Smooth muscle cell (in vitro differentiated cells): ENCODE data around the gene PREX1. TPM values are rescaled to one million over a fixed set of nuclear protein-coding genes. Genes with fewer than 3 reads are reported as not detected.

Source experiments
- DNase-seq: peaks from one replicate; lab custom pipeline; 2025; ENCODE audit not compliant: unreplicated experiment; lab: John Stamatoyannopoulos, UW
- H2AFZ ChIP-seq: fragments of 200-600 bp; sonication (generic); 2 replicates; pipeline ENCODE4 v1.6.0; 2016; ENCODE audit warnings: antibody characterized with exemption, low read depth, mild to moderate bottlenecking
- H3F3A ChIP-seq: fragments of 200-600 bp; sonication (generic); 2 replicates; pipeline ENCODE4 v1.6.0; 2017; ENCODE audit warnings: antibody characterized with exemption, low read depth
- H3K27ac ChIP-seq: fragments of 200-600 bp; sonication (generic); 2 replicates; pipeline ENCODE4 v1.5.1; 2016; ENCODE audit warnings: low read depth, mild to moderate bottlenecking
- H3K27me3 ChIP-seq: fragments of 200-600 bp; sonication (generic); 2 replicates; pipeline ENCODE4 v1.6.1; 2016; ENCODE audit warnings: low read depth, mild to moderate bottlenecking
- H3K36me3 ChIP-seq: fragments of 200-600 bp; sonication (generic); 2 replicates; pipeline ENCODE4 v1.5.1; 2016; ENCODE audit warnings: low read depth
- H3K4me1 ChIP-seq: fragments of 200-600 bp; sonication (generic); 2 replicates; pipeline ENCODE4 v1.5.1; 2016; ENCODE audit warnings: low read depth
- H3K4me2 ChIP-seq: fragments of 200-600 bp; sonication (generic); 2 replicates; pipeline ENCODE4 v1.6.0; 2016; ENCODE audit warnings: mild to moderate bottlenecking
- H3K4me3 ChIP-seq: fragments of 200-600 bp; sonication (generic); 2 replicates; pipeline ENCODE4 v1.5.1; 2016; ENCODE audit warnings: mild to moderate bottlenecking
- H3K79me2 ChIP-seq: fragments of 200-600 bp; sonication (generic); 2 replicates; pipeline ENCODE4 v1.6.0; 2016; ENCODE audit warnings: low read depth, mild to moderate bottlenecking
- H3K9ac ChIP-seq: fragments of 200-600 bp; sonication (generic); 2 replicates; pipeline ENCODE4 v1.6.0; 2016; ENCODE audit warnings: low read depth
- H3K9me3 ChIP-seq: fragments of 200-600 bp; sonication (generic); replicated peaks from 2 replicates; pipeline ENCODE4 v1.5.1; 2016; ENCODE audit warnings: low read depth
- H4K20me1 ChIP-seq: fragments of 200-600 bp; sonication (generic); 2 replicates; pipeline ENCODE4 v1.6.0; 2016; ENCODE audit warnings: low read depth
- WGBS: methylation state at CpG from one replicate; pipeline ENCODE4 v1.1.7; 2016; ENCODE audit warnings: low lambda C conversion rate; 5-methylcytosine and 5-hydroxymethylcytosine counted together
- polyA plus RNA-seq: library from polyadenylated mRNA; unstranded; fragments of >200 nt; fragmentation: Nextera tagmentation; extraction: Ambion mirVana; gene quantifications from 2 replicates; pipeline ENCODE4 v1.2.1, GENCODE V29; 2016
- total RNA-seq: library from RNA; depleted of rRNA; stranded (reverse); fragments of >200 nt; gene quantifications from 2 replicates; pipeline ENCODE4 v1.2.3, GENCODE V29; 2014
- TF ChIP-seq, protein P1 (sequence below): fragments of 200-600 bp; sonication (generic); IDR thresholded peaks from 2 replicates; pipeline ENCODE4 v1.5.1; 2017; ENCODE audit warnings: borderline replicate concordance, mild to moderate bottlenecking, antibody characterized with exemption; ENCODE audit not compliant: insufficient read depth, poor library complexity, severe bottlenecking

PREX1 gene
- total and polyA plus RNA-seq, 2 experiments from 2014 or later = 0.04 to 0.30 TPM

GRCh38 chr20:48722737-48723191 lies 105.0 kb downstream of the PREX1 start:
- no peaks in the 10 kb centered on the region for H3K79me2 ChIP-seq
- no peak for DNase-seq
- H3K9ac ChIP-seq = peak overlapping the region; percentile 41
- no peaks in the 10 kb centered on the region for H3K36me3 ChIP-seq
- no peak overlapping the region for H2AFZ ChIP-seq
- no peaks in the 10 kb centered on the region for H3K9me3 ChIP-seq
- H3K27me3 ChIP-seq = no peaks in the 10 kb centered on the region
- H3F3A ChIP-seq = no peaks in the 10 kb centered on the region
- peak overlapping the region; percentile 31 for H3K4me2 ChIP-seq
- no peaks in the 10 kb centered on the region for H3K4me1 ChIP-seq
- H3K4me3 ChIP-seq = no peak overlapping the region
- 55% methylated on average over 8 of the region's 8 CpGs for WGBS
- TF ChIP-seq, protein P1, sequence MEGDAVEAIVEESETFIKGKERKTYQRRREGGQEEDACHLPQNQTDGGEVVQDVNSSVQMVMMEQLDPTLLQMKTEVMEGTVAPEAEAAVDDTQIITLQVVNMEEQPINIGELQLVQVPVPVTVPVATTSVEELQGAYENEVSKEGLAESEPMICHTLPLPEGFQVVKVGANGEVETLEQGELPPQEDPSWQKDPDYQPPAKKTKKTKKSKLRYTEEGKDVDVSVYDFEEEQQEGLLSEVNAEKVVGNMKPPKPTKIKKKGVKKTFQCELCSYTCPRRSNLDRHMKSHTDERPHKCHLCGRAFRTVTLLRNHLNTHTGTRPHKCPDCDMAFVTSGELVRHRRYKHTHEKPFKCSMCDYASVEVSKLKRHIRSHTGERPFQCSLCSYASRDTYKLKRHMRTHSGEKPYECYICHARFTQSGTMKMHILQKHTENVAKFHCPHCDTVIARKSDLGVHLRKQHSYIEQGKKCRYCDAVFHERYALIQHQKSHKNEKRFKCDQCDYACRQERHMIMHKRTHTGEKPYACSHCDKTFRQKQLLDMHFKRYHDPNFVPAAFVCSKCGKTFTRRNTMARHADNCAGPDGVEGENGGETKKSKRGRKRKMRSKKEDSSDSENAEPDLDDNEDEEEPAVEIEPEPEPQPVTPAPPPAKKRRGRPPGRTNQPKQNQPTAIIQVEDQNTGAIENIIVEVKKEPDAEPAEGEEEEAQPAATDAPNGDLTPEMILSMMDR = no peak
- peak overlapping the region; percentile 70 for H3K27ac ChIP-seq
- H4K20me1 ChIP-seq = no peaks in the 10 kb centered on the region

DNA sequence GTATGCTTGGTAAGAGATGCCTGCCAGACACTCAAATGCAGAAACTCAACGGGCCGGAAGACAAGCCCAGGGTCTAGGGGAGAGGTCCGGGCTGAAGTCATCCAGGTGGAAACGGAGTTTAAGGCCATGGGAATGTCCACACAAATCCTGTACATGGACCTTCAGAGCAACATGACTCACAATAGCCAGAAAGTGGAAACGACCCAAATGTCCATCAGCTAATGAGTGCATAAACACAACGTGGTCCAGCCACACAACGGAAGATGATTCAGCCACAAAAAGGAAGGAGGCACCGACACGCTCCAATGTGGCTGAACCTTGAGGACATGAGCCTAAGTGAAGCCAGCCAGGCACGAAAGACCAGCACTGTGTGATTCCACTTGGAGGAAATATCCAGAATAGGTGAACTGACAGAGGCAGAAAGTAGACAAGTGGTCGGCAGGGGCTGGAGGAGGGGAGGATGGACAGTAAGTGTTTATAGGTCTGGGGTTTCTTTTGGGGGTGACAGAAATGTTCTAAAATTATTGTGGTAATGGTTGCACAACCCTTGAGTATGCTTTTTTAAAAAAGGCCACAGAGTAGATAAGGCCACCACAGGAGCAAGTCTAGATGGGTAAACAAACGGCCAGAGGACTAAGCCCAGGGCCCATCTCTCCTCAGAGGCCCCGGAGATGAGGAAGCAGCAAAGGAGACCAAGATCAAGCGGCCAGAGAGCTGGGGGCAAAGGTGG lies 105.6 kb downstream of the PREX1 start:
- Histone ChIP-seq H3K4me2 (peak overlapping the region; percentile 50), H3K36me3 (no peaks in the 10 kb centered on the region), H3K4me3 (no peak overlapping the region), H4K20me1 (no peaks in the 10 kb centered on the region), H3K27me3 (no peaks in the 10 kb centered on the region), H3K9ac (peak overlapping the region; percentile 13), H3K79me2 (no peaks in the 10 kb centered on the region), H3K27ac (peak overlapping the region; percentile 70), H3K4me1 (no peaks in the 10 kb centered on the region), H3K9me3 (no peaks in the 10 kb centered on the region), H2AFZ (no peak overlapping the region), H3F3A (no peaks in the 10 kb centered on the region)
- DNase-seq = no peak
- WGBS = 56% methylated on average over 14 of the region's 14 CpGs
- TF ChIP-seq, protein P1 = no peak

GRCh38 chr20:48721324-48722001 lies 106.3 kb downstream of the PREX1 start:
- DNase-seq = no peak

More at GRCh38 chr20:48721324-48722001, 106.3 kb downstream of the PREX1 start:
- H3K4me1 ChIP-seq = no peaks in the 10 kb centered on the region
- H2AFZ ChIP-seq = no peak overlapping the region
- peak overlapping the region; percentile 50 for H3K4me2 ChIP-seq
- H3K4me3 ChIP-seq = no peak overlapping the region
- 92% methylated on average over 9 of the region's 9 CpGs for WGBS
- peak overlapping the region; percentile 70 for H3K27ac ChIP-seq
- no peaks in the 10 kb centered on the region for H3K27me3 ChIP-seq
- TF ChIP-seq, protein P1 = no peak
- no peaks in the 10 kb centered on the region for H3K79me2 ChIP-seq
- H3K36me3 ChIP-seq = no peaks in the 10 kb centered on the region
- no peaks in the 10 kb centered on the region for H3F3A ChIP-seq
- H3K9me3 ChIP-seq = no peaks in the 10 kb centered on the region
- no peak overlapping the region for H3K9ac ChIP-seq
- no peaks in the 10 kb centered on the region for H4K20me1 ChIP-seq
